GM12878 (cell line): ENCODE results near the gene RPLP2. TPM values are rescaled to one million over a fixed set of nuclear protein-coding genes. Genes with fewer than 3 reads are reported as not detected.

Experiments
- ATAC-seq: fragments of 200-7000 bp; cut with Tn5 transposase; 3 replicates; pipeline ENCODE4 v1.9.1; 2020; ENCODE audit warnings: mild to moderate bottlenecking, moderate library complexity
- BruUV-seq: library from RNA; stranded (reverse); fragments of 400-500 nt; replicated peaks from 2 replicates; lab custom pipeline; 2021; lab: Mats Ljungman, UMichigan
- CTCF ChIA-PET: fragments of 300-600 bp; sonication (Branson Sonifier 250); formaldehyde crosslinking; extraction: SDS; loops from one replicate; lab custom pipeline; 2021; ENCODE audit warnings: inconsistent platforms; lab: Yijun Ruan, JAX
- POLR2A ChIA-PET: fragments of 350-600 bp; formaldehyde crosslinking; extraction: SDS; loops from one replicate; lab custom pipeline; 2021; ENCODE audit warnings: inconsistent platforms; lab: Charles Lee
- RAD21 ChIA-PET: fragments of 300-600 bp; sonication (Branson Sonifier 250); formaldehyde crosslinking; loops from one replicate; lab custom pipeline; 2023; ENCODE audit warnings: antibody characterized with exemption; ENCODE audit not compliant: unreplicated experiment; lab: Charles Lee
- SMC1A ChIA-PET: fragments of 300-600 bp; sonication (Branson Sonifier 250); formaldehyde crosslinking; loops from one replicate; lab custom pipeline; 2023; ENCODE audit not compliant: unreplicated experiment, uncharacterized antibody; lab: Charles Lee
- DNase-seq: peaks from one replicate; pipeline ENCODE4 v3.0.0-alpha.2; 2011; ENCODE audit warnings: low read depth, low spot score
- FAIRE-seq: peaks from 3 replicates; lab custom pipeline; 2011; peaks lifted over from hg19 to GRCh38; lab: Jason Lieb, UNC
- H2AFZ ChIP-seq: 2 replicates; pipeline ENCODE4 v1.6.0; 2011; ENCODE audit warnings: low read depth, low read length, control low read depth; ENCODE audit not compliant: control insufficient read depth
- H3K27ac ChIP-seq: 2 replicates; pipeline ENCODE4 v1.5.1; 2011; ENCODE audit warnings: control low read depth; ENCODE audit not compliant: control insufficient read depth, insufficient read depth
- H3K27me3 ChIP-seq, 2 experiments: replicated peaks in 1 of 2; 2 replicates each; pipeline versions ENCODE4 v1.6.0 to v1.6.1; 2011; ENCODE audit warnings: low read length in 1 of 2; ENCODE audit not compliant: control insufficient read depth in 2 of 2, insufficient read depth in 2 of 2
- H3K36me3 ChIP-seq, 2 experiments: 2 replicates each; pipeline ENCODE4 v1.5.1; 2011; ENCODE audit warnings: low read length in 1 of 2; ENCODE audit not compliant: control insufficient read depth in 2 of 2, insufficient read depth in 2 of 2
- H3K4me1 ChIP-seq: 2 replicates; pipeline ENCODE4 v1.6.1; 2011; ENCODE audit warnings: mild to moderate bottlenecking, low read length, moderate library complexity, mixed read lengths; ENCODE audit not compliant: control insufficient read depth, insufficient read depth
- H3K4me2 ChIP-seq: 2 replicates; pipeline ENCODE4 v1.6.0; 2011; ENCODE audit warnings: control low read depth; ENCODE audit not compliant: control insufficient read depth, insufficient read depth
- H3K4me3 ChIP-seq: fragments of 200-600 bp; sonication (generic); 2 replicates; pipeline ENCODE4 v1.5.1; 2016
- H3K79me2 ChIP-seq: 2 replicates; pipeline ENCODE4 v1.6.0; 2011; ENCODE audit warnings: low read length; ENCODE audit not compliant: control insufficient read depth, insufficient read depth
- H3K9ac ChIP-seq: 2 replicates; pipeline ENCODE4 v1.8.0; 2011; ENCODE audit warnings: low read length, control low read depth, mixed read lengths; ENCODE audit not compliant: control insufficient read depth, insufficient read depth
- H3K9me3 ChIP-seq: replicated peaks from 3 replicates; pipeline ENCODE4 v1.5.1; 2011; ENCODE audit warnings: mild to moderate bottlenecking, low read length; ENCODE audit not compliant: control insufficient read depth, insufficient read depth
- H4K20me1 ChIP-seq: 2 replicates; pipeline ENCODE4 v1.6.0; 2011; ENCODE audit not compliant: control insufficient read depth, insufficient read depth
- ETV6 ChIP-seq, 2 experiments: fragments of 450-650 bp in 1 of 2; IDR thresholded peaks in 1 of 2; conservative IDR thresholded peaks in 1 of 2; 2 replicates each; pipeline ENCODE4 v1.6.1; 2014; ENCODE audit warnings: antibody characterized with exemption in 1 of 2, borderline replicate concordance in 1 of 2, low read depth in 1 of 2, mild to moderate bottlenecking in 1 of 2, moderate library complexity in 1 of 2
- HDAC6 ChIP-seq: fragments of 200-600 bp; sonication (generic); IDR thresholded peaks from one replicate; pipeline ENCODE4 v1.8.0; 2017; ENCODE audit warnings: antibody characterized with exemption; ENCODE audit not compliant: unreplicated experiment
- IRF4 ChIP-seq: IDR thresholded peaks from 2 replicates; pipeline ENCODE4 v1.6.1; 2011; ENCODE audit warnings: low read depth, low read length
- PAX8 ChIP-seq: fragments of 450-650 bp; IDR thresholded peaks from 2 replicates; pipeline ENCODE4 v1.6.1; 2017; ENCODE audit warnings: mild to moderate bottlenecking, moderate library complexity
- PKNOX1 ChIP-seq: fragments of 450-650 bp; IDR thresholded peaks from 2 replicates; pipeline ENCODE4 v1.6.1; 2016; ENCODE audit warnings: mild to moderate bottlenecking
- PML ChIP-seq: IDR thresholded peaks from 2 replicates; pipeline ENCODE4 v1.6.1; 2012; ENCODE audit warnings: low read length, inconsistent platforms
- POLR2A ChIP-seq: IDR thresholded peaks from 2 replicates; pipeline ENCODE4 v1.6.1; 2011; ENCODE audit warnings: low read depth, mild to moderate bottlenecking, low read length
- RCOR1 ChIP-seq: conservative IDR thresholded peaks from 2 replicates; pipeline ENCODE4 v1.6.1; 2012; ENCODE audit warnings: low read depth, low read length, improper control_type of control experiment
- SREBF1 ChIP-seq: IDR thresholded peaks from 2 replicates; pipeline ENCODE4 v1.6.1; 2012; ENCODE audit warnings: mild to moderate bottlenecking, low read length
- TBL1XR1 ChIP-seq: IDR thresholded peaks from 2 replicates; pipeline ENCODE4 v1.6.1; 2012; ENCODE audit warnings: low read depth, low read length, improper control_type of control experiment
- TCF12 ChIP-seq: IDR thresholded peaks from 2 replicates; pipeline ENCODE4 v1.6.1; 2011; ENCODE audit warnings: low read depth, mild to moderate bottlenecking, low read length
- ZNF384 ChIP-seq: IDR thresholded peaks from 2 replicates; pipeline ENCODE4 v1.6.1; 2012; ENCODE audit warnings: low read depth, mild to moderate bottlenecking, low read length, improper control_type of control experiment, borderline replicate concordance
- WGBS: methylation state at CpG from one replicate; pipeline ENCODE4 v1.1.6; 2016; ENCODE audit warnings: low lambda C conversion rate; ENCODE audit not compliant: insufficient replicate concordance, insufficient coverage; ENCODE audit errors: missing lambda C conversion rate; 5-methylcytosine and 5-hydroxymethylcytosine counted together
- in situ Hi-C: fragments of 300-500 bp; cut with MboI; formaldehyde crosslinking; loops from 9 replicates; pipeline ENCODE4 v1.14.3; 2018; ENCODE audit warnings: mixed read lengths
- intact Hi-C: fragments of 100-400 bp; cut with micrococcal nuclease; formaldehyde crosslinking; loops from one replicate; pipeline ENCODE4 v1.14.2; 2022; ENCODE audit not compliant: unreplicated experiment
- polyA plus RNA-seq, 11 experiments: library from polyadenylated mRNA; depleted of rRNA in 4 of 11; unstranded in 6 of 11; stranded (reverse) in 5 of 11; fragments of >200 nt; fragmentation: Nextera tagmentation in 4 of 11; fragmentation: Illumina TruSeq in 1 of 11; extraction: Ambion mirVana in 4 of 11; extraction: Trizol in 1 of 11; gene quantifications; 1 replicate in 1 of 11; 2 replicates in 10 of 11; pipeline versions ENCODE4 v1.2.1 to v1.2.3, GENCODE V29; 2011 to 2016; ENCODE audit warnings: inconsistent platforms in 2 of 11, missing spikeins in 2 of 11, low read depth in 1 of 11
- total RNA-seq, 4 experiments: library from RNA; depleted of rRNA in 3 of 4; stranded (reverse); fragments of >200 nt in 3 of 4; fragmentation: Illumina TruSeq in 1 of 4; extraction: Trizol in 1 of 4; gene quantifications; 2 replicates each; pipeline versions ENCODE4 v1.2.1 to v1.2.3, GENCODE V29; 2013 to 2021
- TF ChIP-seq, protein P1 (sequence below): IDR thresholded peaks from 2 replicates; pipeline ENCODE4 v1.6.1; 2011; ENCODE audit warnings: borderline replicate concordance, low read depth, mild to moderate bottlenecking, moderate library complexity, mixed read lengths, low read length; ENCODE audit not compliant: insufficient read depth; ENCODE audit errors: extremely low read length

RPLP2 gene
- total and polyA plus RNA-seq, 10 of the 15 experiments (the other 5 are each of a cell fraction or from before 2014, with no cell fraction given) = 488 to 3,558 (median 1,481) TPM

DNA sequence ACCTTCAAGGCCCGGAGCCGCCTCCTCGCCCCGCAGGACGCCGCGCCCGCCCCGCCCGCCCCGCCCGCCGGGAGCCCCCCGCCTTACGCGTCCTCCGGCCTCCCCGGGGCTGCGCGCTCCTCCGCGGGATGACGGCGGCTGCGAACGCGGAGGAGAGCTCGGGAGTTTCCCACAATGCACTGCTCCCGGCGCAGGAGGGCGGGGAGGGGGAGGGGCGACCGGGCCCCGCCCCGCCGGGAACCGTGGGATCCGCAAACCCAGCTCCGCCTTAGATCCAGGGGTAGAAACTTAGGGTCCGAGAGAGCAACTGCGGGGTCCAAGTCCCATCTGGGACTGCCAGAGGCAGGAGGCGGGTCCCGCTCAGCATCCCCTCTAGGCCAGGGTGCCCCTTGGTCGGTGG is 19.8 kb upstream of the RPLP2 start, which contains the start of gene CEND1:
Gene CEND1, minus strand, starts transcription at position 148 of the 400 bp plus-strand sequence. CDS start 1,514 bp downstream, outside the sequence.
- ChIA-PET SMC1A (no interaction called here), RAD21 (no interaction called here), POLR2A (interaction anchor here (0.9 kb wide), 1 partner anchor 102 kb away, joined by 3 read pairs; no protein-coding TSS in a partner anchor), CTCF (no interaction called here)
- H2AFZ ChIP-seq = no peak within 1 kb of the TSS
- H3K27me3 ChIP-seq = no peaks in the 10 kb centered on the region
- H3K27ac ChIP-seq = peak within 1 kb of the TSS; percentile 11; the same call in 1 of the 2 replicates
- H4K20me1 ChIP-seq = no peaks in the 10 kb centered on the region
- DNase-seq (no peak), ATAC-seq (peak; percentile 66), FAIRE-seq (no peak)
- peak within 1 kb of the TSS; percentile 63; the same call in 1 of the 2 replicates for H3K4me3 ChIP-seq
- no TSS peak for BruUV-seq
- H3K79me2 ChIP-seq = peaks cover 3% of the 10 kb centered on the region; the same call in 1 of the 2 replicates
- peaks cover 0 to 9% of the 10 kb centered on the region in 2 experiments; a peak in 2 of 4 replicates for H3K36me3 ChIP-seq
- no peaks in the 10 kb centered on the region for H3K9me3 ChIP-seq
- WGBS = 11% methylated on average over 7 of the region's 44 CpGs
- H3K4me1 ChIP-seq = peaks cover 10% of the 10 kb centered on the region
- H3K4me2 ChIP-seq = peak within 1 kb of the TSS; percentile 59
- peak; percentile 55; the same call in 1 of the 2 replicates for TF ChIP-seq POLR2A
- no peak for TF ChIP-seq TCF12
- no peak for TF ChIP-seq ZNF384
- TF ChIP-seq HDAC6 = no peak
- no peak for TF ChIP-seq PAX8
- TF ChIP-seq RCOR1 = 0 out of 2 replicates have a peak, but pooled peaks have one; percentile 42
- in situ Hi-C loops = no loop called here
- intact Hi-C loops = no loop called here
- peak within 1 kb of the TSS; percentile 56 for H3K9ac ChIP-seq

DNA sequence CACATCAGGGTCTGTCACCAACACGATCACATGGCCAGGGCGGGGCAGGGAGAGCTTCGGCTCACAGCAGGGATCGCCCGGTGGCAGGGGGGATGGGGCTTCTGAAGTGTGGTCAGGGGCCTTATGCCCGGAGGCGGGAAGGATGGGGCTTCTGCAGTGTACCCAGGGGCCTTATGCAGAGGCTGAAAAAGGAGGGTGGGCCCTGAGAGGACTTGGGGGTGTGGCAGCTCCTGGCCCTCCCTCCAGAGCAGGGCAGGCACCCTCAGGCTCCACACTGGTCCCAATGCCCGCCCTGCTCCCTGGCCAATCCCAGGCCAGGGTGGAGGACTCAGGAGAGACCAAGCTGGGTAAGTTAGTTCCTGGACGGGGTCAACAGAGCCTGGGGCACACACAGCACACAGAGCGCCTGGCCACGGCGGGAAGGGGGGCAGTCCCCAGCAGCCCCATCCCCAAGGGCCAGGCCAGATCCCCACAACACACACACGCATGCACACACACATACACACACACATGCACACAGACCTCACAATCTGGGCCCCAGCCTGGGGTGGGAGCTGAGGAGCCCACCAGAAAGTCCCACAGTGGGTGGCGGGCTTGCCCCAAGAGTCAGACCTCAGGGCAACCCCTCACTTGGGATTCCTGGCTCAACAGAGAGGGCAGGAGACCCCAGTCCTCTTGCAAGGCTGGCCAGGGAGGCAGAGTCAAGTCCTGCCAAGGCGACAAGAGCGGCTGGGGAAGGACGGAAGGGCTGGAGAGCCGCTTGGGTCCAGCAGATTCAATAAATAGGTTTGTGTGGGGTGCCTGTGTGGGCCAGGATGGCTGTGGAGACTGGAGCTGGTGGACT is 18.8 kb upstream of the RPLP2 start:
- Histone ChIP-seq H3K79me2 (peaks cover 12% of the 10 kb centered on the region), H2AFZ (no peak overlapping the region), H3K9me3 (no peaks in the 10 kb centered on the region), H3K27me3 (no peaks in the 10 kb centered on the region), H4K20me1 (no peaks in the 10 kb centered on the region), H3K36me3 (peaks cover 0 to 9% of the 10 kb centered on the region in 2 experiments; a peak in 2 of 4 replicates), H3K9ac (no peak overlapping the region), H3K4me2 (no peak overlapping the region), H3K4me1 (peaks cover 14% of the 10 kb centered on the region), H3K4me3 (no peak overlapping the region), H3K27ac (no peak overlapping the region)
- no TSS peak for BruUV-seq
- RAD21 ChIA-PET = no interaction called here
- SMC1A ChIA-PET = no interaction called here
- CTCF ChIA-PET = no interaction called here
- DNase-seq (no peak), FAIRE-seq (no peak), ATAC-seq (peak; percentile 18; the same call in 1 of the 3 replicates)
- POLR2A ChIA-PET = interaction anchor here (0.9 kb wide), 1 partner anchor 103 kb away, joined by 3 read pairs; no protein-coding TSS in a partner anchor
- 86% methylated on average over 16 of the region's 18 CpGs for WGBS
- TF ChIP-seq IRF4 (no peak), SREBF1 (no peak), PKNOX1 (no peak), PML (no peak), TBL1XR1 (no peak), ETV6 (conservative IDR thresholded peaks at IDR 0.05 in 1 of 2, IDR thresholded peaks at IDR 0.05 in 1 of 2; ENCODE audit: borderline replicate concordance in 1 of 2, low read depth in 1 of 2) (no peak)
- TF ChIP-seq, protein P1, sequence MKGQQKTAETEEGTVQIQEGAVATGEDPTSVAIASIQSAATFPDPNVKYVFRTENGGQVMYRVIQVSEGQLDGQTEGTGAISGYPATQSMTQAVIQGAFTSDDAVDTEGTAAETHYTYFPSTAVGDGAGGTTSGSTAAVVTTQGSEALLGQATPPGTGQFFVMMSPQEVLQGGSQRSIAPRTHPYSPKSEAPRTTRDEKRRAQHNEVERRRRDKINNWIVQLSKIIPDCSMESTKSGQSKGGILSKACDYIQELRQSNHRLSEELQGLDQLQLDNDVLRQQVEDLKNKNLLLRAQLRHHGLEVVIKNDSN = no peak
- in situ Hi-C loops = no loop called here
- intact Hi-C loops = no loop called here
